HG02938 (cell line): Measurements from ENCODE around the gene VPS18.

ENCODE experiments used
- ATAC-seq: cut with Tn5 transposase; IDR thresholded peaks from one replicate; pipeline ENCODE4 v1.9.1; 2021; ENCODE audit warnings: mild to moderate bottlenecking, moderate library complexity; ENCODE audit not compliant: unreplicated experiment

VPS18 gene

GRCh38 chr15:40918799-40919392 is 24.6 kb downstream of the VPS18 start:
- no peak for ATAC-seq

- ATAC-seq, result no peak
Measured at GRCh38 chr15:40921949-40922607, 27.8 kb downstream of the VPS18 start.

- ATAC-seq, result no peak
Measured at GRCh38 chr15:40922608-40923005, 28.4 kb downstream of the VPS18 start.

GRCh38 chr15:40923551-40923950 is 29.3 kb downstream of the VPS18 start:
- no peak for ATAC-seq

GRCh38 chr15:40925495-40925862 is 31.2 kb downstream of the VPS18 start:
- no peak for ATAC-seq

GRCh38 chr15:40925863-40926658 is 31.8 kb downstream of the VPS18 start:
- no peak for ATAC-seq

- ATAC-seq, result no peak
Measured at GRCh38 chr15:40926659-40927494, 32.6 kb downstream of the VPS18 start.

- no peak for ATAC-seq
Measured at GRCh38 chr15:40927495-40927872, 33.2 kb downstream of the VPS18 start.

- ATAC-seq, result no peak
Measured at GRCh38 chr15:40927873-40928806, 33.9 kb downstream of the VPS18 start.

GRCh38 chr15:40928821-40929659 is 34.8 kb downstream of the VPS18 start, which contains the start of gene DLL4:
Gene DLL4 (plus strand): TSS chr15:40929340. CDS start chr15:40929669, 329 bp downstream.
- ATAC-seq, result no peak

GRCh38 chr15:40929660-40930429 is 35.6 kb downstream of the VPS18 start:
- ATAC-seq, result no peak

- no peak for ATAC-seq
Measured at GRCh38 chr15:40930430-40931299, 36.4 kb downstream of the VPS18 start.

GRCh38 chr15:40931300-40932142 is 37.3 kb downstream of the VPS18 start:
- no peak for ATAC-seq

GRCh38 chr15:40932156-40932555 is 37.9 kb downstream of the VPS18 start:
- ATAC-seq, result no peak

GRCh38 chr15:40932649-40933516 is 38.6 kb downstream of the VPS18 start:
- ATAC-seq, result no peak

GRCh38 chr15:40933517-40933902 is 39.3 kb downstream of the VPS18 start:
- ATAC-seq, result no peak
